ENCODE results near the gene NAB2.
A peak's percentile ranks its signal among the peaks of the same experiment; 100 is the strongest.

Gene NAB2

DNA sequence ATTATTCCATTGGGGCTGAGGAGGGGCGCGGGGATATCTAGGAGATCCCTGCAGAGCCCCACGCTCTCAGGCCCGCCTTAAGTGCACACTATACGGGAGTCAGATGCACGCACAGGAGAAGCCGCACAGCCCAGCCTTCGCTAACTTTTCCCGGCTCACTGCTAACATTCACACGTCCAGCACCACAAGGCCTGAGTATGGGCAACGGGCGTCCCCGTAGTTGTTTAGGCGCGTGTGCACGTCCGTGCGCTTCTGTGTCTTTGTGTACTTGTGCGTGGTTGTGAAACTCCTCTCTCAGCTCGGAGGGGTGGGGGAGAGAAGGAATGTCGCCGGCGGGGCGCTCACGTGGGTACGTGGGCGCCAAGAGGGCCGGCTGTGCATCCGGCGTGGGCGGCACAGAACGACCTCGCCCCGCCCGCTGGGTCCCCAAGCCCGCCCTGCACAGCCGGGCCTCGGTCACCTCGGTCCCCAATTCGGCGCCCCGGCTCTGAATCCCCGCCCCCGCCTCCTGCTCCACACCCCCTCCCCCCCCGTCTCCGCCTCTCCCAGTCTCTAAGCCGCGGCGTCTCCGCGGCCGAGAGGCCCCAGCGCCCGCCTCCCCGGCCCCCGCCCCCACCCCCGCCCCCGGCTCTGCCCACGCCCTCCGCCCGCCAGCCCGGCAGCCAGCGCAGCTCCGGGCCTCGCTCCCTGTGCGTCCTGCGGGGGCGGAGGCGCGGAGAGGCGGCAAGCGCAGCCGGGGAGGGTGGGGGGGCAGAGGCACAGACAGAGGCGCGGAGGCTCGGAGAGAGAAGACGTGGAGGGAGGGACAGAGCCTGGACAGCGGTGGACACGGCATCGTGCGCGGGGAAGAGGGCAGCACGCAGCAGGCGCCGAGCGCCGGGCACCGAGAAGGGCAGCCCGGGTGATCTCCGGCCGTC is at the start of gene NAB2 (continued):
- TF ChIP-seq ZNF426 (tag by site-specific recombination; IDR thresholded peaks at IDR 0.05) (no peak), WT1 (tag by site-specific recombination; IDR thresholded peaks at IDR 0.05) (peak; percentile 40), ZNF223 (tag by site-specific recombination; IDR thresholded peaks at IDR 0.05) (0 out of 2 replicates have a peak, but pooled peaks have one; percentile 23), ZNF184 (tag by site-specific recombination; IDR thresholded peaks at IDR 0.05) (no peak), ZNF214 (tag by site-specific recombination; IDR thresholded peaks at IDR 0.05; ENCODE audit: borderline replicate concordance) (no peak), TRIM28 (IDR thresholded peaks at IDR 0.05; ENCODE audit: borderline replicate concordance, low read length) (no peak), ZNF707 (tag by site-specific recombination; IDR thresholded peaks at IDR 0.05) (no peak), ZNF585B (tag by site-specific recombination; IDR thresholded peaks at IDR 0.05) (no peak), PRDM1 (tag by site-specific recombination; IDR thresholded peaks at IDR 0.05) (no peak; the same call in 1 of the 2 replicates), PRDM10 (tag by site-specific recombination; IDR thresholded peaks at IDR 0.05) (peak; percentile 92), ZNF514 (tag by site-specific recombination; IDR thresholded peaks at IDR 0.05) (no peak), ZNF114 (tag by site-specific recombination; IDR thresholded peaks at IDR 0.05) (no peak), ZSCAN30 (tag by site-specific recombination; IDR thresholded peaks at IDR 0.05) (no peak), ZNF211 (tag by site-specific recombination; IDR thresholded peaks at IDR 0.05; ENCODE audit: low read depth) (no peak), MYNN (tag by site-specific recombination; IDR thresholded peaks at IDR 0.05; ENCODE audit: borderline replicate concordance) (no peak), HOXA7 (CRISPR knock-in tag; IDR thresholded peaks at IDR 0.05; ENCODE audit: borderline replicate concordance) (no peak), ZNF623 (tag by site-specific recombination; IDR thresholded peaks at IDR 0.05) (no peak), ZNF658 (tag by site-specific recombination; IDR thresholded peaks at IDR 0.05) (no peak), KLF16 (tag by site-specific recombination; IDR thresholded peaks at IDR 0.05) (peak; percentile 80), ZNF155 (tag by site-specific recombination; IDR thresholded peaks at IDR 0.05) (no peak), ZNF394 (tag by site-specific recombination; IDR thresholded peaks at IDR 0.05; ENCODE audit: borderline replicate concordance) (no peak; the same call in 1 of the 2 replicates), ZNF23 (tag by site-specific recombination; IDR thresholded peaks at IDR 0.05; ENCODE audit: borderline replicate concordance) (no peak), ZNF174 (tag by site-specific recombination; IDR thresholded peaks at IDR 0.05) (no peak), ZSCAN16 (tag by site-specific recombination; IDR thresholded peaks at IDR 0.05) (no peak), ZNF175 (tag by site-specific recombination; IDR thresholded peaks at IDR 0.05) (no peak), ZNF776 (tag by site-specific recombination; IDR thresholded peaks at IDR 0.05; ENCODE audit: borderline replicate concordance) (no peak), ZNF26 (tag by site-specific recombination; IDR thresholded peaks at IDR 0.05) (no peak), ZNF843 (tag by site-specific recombination; IDR thresholded peaks at IDR 0.05) (no peak)
- TF ChIP-seq, protein P1, sequence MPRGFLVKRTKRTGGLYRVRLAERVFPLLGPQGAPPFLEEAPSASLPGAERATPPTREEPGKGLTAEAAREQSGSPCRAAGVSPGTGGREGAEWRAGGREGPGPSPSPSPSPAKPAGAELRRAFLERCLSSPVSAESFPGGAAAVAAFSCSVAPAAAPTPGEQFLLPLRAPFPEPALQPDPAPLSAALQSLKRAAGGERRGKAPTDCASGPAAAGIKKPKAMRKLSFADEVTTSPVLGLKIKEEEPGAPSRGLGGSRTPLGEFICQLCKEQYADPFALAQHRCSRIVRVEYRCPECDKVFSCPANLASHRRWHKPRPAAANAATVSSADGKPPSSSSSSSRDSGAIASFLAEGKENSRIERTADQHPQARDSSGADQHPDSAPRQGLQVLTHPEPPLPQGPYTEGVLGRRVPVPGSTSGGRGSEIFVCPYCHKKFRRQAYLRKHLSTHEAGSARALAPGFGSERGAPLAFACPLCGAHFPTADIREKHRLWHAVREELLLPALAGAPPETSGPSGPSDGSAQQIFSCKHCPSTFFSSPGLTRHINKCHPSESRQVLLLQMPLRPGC (tag by site-specific recombination; IDR thresholded peaks at IDR 0.05): peak; percentile 71
- TF ChIP-seq, protein P2, sequence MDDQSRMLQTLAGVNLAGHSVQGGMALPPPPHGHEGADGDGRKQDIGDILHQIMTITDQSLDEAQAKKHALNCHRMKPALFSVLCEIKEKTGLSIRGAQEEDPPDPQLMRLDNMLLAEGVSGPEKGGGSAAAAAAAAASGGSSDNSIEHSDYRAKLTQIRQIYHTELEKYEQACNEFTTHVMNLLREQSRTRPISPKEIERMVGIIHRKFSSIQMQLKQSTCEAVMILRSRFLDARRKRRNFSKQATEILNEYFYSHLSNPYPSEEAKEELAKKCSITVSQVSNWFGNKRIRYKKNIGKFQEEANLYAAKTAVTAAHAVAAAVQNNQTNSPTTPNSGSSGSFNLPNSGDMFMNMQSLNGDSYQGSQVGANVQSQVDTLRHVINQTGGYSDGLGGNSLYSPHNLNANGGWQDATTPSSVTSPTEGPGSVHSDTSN (CRISPR knock-in tag; IDR thresholded peaks at IDR 0.05): no peak
- TF ChIP-seq, protein P3, sequence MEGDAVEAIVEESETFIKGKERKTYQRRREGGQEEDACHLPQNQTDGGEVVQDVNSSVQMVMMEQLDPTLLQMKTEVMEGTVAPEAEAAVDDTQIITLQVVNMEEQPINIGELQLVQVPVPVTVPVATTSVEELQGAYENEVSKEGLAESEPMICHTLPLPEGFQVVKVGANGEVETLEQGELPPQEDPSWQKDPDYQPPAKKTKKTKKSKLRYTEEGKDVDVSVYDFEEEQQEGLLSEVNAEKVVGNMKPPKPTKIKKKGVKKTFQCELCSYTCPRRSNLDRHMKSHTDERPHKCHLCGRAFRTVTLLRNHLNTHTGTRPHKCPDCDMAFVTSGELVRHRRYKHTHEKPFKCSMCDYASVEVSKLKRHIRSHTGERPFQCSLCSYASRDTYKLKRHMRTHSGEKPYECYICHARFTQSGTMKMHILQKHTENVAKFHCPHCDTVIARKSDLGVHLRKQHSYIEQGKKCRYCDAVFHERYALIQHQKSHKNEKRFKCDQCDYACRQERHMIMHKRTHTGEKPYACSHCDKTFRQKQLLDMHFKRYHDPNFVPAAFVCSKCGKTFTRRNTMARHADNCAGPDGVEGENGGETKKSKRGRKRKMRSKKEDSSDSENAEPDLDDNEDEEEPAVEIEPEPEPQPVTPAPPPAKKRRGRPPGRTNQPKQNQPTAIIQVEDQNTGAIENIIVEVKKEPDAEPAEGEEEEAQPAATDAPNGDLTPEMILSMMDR (tag by site-specific recombination; IDR thresholded peaks at IDR 0.05): no peak; the same call in 1 of the 2 replicates
